AG09319 (cell line): ENCODE measurements around the gene NDOR1.

ENCODE experiments used
- DNase-seq: peaks from one replicate; pipeline ENCODE4 v3.0.0-alpha.2; 2010; ENCODE audit warnings: low read depth; ENCODE audit errors: extremely low read depth
- CTCF ChIP-seq: IDR thresholded peaks from 2 replicates; pipeline ENCODE4 v1.5.1; 2011; ENCODE audit warnings: low read depth, mild to moderate bottlenecking, inconsistent platforms, low read length, moderate library complexity

The NDOR1 gene

GRCh38 chr9:137198051-137198901 lies 7.2 kb upstream of the NDOR1 start:
- DNase-seq, result no peak
- no peak for TF ChIP-seq CTCF

- TF ChIP-seq CTCF, result no peak
- no peak for DNase-seq
These were observed 6.6 kb upstream of the NDOR1 start for GRCh38 chr9:137198902-137199283.

GRCh38 chr9:137199411-137200121 lies 5.9 kb upstream of the NDOR1 start:
- no peak for TF ChIP-seq CTCF
- no peak for DNase-seq

GRCh38 chr9:137200311-137201204 lies 4.9 kb upstream of the NDOR1 start, which contains the start of gene TPRN:
Gene TPRN (minus strand): TSS chr9:137200741. CDS start chr9:137200711, 30 bp downstream.
- DNase-seq, result peak; percentile 97
- no peak for TF ChIP-seq CTCF

GRCh38 chr9:137201205-137201868 lies 4.2 kb upstream of the NDOR1 start:
- no peak for DNase-seq
- TF ChIP-seq CTCF, result no peak

- TF ChIP-seq CTCF, result no peak
- DNase-seq, result no peak
These were observed 2.5 kb upstream of the NDOR1 start for GRCh38 chr9:137202966-137203365.
